ENCODE measurements around the gene WDR45B.
"Not testable (repeated sequence)": the region's sequence is repeated elsewhere in the genome, so short reads cannot be mapped to it uniquely, and the experiment has no call there.

WDR45B gene

DNA sequence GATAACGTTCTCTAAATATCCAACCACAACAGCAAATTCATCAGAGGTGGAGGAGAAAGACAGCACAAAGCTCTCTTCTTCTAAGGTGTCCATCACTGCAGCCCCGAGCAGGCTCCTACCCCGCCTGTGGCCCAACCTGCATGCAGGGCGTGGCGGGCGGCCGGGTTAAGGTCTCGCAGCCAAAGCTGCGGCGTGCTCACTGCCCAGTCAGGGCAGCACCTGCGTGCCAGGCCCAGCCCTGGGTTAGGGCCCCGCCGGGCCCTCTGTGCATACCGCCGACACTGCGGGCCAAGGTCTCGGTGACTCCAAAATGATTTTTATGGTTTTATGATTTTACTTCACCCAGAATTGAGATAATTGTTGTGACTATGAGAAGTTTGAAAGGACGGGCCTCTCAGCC lies 70.9 kb downstream of the WDR45B start:
- no peak for DNase-seq

GRCh38 chr17:82575581-82576221 lies 72.5 kb downstream of the WDR45B start:
- not testable (repeated sequence) for DNase-seq

DNA sequence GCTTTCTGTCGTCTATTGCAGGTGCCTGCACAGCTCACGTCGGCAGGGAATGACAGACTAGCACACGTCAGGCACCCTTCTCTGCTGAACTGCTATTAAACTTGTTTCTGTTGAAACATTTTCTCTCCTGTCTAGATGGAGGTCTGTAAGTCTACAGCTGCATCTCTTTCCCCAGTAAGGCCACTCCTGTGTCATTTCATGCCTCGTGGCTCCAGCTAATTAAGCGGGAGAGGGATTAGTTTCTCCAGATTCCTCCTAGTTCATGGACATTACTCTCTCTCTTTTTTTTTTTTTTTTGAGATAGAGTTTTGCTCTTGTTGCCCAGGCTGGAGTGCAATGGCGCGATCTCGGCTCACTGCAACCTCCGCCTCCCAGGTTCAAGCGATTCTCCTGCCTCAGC lies 74.2 kb downstream of the WDR45B start:
- no peak for DNase-seq

DNA sequence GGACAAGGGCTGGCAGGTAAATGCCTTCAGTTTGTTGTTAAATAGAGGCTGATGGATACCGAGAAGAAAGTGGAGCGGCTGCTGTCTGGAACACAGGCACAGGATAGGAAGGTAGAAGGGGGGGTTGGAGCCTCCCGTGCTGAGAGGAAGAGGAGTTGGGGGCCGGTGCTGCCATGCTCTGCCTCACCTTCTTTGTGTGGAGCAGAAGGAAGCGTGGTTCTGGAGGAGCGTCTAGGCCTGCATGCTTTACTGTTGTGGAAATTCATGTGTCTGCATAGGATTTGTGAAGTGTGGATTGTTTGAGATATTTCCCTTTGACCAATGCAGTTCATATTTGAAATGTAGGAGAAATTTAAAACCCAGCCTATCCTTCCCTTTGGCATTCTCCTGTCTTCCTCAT lies 76.4 kb downstream of the WDR45B start:
- no peak for DNase-seq

GRCh38 chr17:82570277-82570676 lies 78.0 kb downstream of the WDR45B start:
- no peak for DNase-seq

- DNase-seq, result no peak
Observed at GRCh38 chr17:82569621-82570020, 78.6 kb downstream of the WDR45B start.

DNA sequence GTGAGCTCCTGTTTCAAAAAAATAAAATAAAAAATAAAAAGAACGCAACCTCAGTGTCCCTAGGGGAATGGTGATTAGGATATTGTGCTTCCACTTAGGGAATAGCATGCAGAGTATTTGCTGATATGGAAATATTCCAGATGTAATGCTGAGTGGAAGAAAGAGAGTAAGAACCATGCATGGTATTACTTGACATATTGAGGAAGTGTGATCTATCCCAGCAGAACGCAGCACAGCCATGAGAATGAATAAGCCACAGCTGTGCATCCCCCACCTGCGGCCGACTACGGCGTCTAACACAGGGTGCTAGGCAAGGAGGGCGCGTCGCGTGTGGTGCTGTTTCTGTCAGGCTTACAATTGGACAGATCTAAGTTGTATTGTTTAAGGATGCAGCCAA lies 79.2 kb downstream of the WDR45B start:
- no peak for DNase-seq

DNA sequence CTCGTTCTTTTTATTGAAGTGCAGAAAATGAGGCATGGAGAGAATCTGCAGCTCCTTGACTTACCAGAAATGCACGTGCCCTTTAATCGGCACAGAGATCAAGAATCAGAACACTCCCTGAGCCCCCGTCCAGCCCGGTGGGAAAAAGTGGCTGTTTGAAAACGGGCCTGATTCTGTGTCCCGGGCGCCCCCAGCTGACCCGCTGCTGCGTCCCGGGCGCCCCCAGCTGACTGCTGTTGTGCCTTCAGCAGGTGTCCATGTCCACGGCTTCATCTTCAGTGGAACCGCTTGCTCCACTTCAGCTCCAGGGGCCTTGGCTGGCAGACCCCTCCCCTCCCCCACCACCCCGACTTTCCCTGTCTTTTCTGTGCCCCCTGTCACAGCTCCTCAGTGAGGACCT lies 81.0 kb downstream of the WDR45B start:
- no peak for DNase-seq

DNA sequence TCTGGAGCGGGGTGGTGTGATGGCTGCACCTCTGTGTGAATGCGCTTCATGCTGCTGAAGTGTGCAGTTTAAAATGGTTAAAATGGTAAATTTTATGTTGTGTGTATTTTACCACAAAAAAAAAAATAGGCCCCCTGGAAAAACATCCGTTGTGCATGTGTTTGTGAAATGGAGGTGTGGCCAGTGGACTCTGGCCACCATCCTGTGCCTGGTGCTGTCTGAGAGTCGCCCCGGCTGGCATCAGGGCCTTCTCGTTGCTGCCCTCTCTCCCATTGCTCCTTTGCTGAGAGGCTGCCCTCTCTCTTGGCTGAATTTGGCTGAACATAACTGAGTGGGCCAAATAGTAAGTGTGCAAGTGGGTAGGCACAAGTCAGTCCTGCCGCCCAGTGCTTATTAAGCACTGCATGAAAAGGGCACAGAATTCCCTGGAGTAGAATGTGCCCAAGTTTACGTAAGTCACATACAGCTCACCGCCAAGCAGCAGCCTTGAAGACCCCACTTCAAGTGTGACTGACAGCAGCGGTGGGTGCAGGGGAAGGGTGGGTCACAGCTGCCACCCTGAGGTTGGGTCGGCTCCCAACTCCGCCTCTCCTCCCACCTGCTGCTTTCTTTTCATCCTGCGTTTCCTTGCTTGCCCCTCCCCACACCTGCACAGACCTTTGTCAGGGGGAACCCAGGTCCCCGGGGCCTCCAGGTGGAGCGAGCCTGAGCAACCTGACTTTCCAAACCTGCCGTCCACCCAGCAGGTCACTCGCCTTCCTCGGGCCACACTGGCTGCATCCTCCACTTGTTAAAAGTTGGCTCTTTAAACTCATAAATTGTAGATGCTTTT lies 81.9 kb downstream of the WDR45B start:
- no peak for DNase-seq

DNA sequence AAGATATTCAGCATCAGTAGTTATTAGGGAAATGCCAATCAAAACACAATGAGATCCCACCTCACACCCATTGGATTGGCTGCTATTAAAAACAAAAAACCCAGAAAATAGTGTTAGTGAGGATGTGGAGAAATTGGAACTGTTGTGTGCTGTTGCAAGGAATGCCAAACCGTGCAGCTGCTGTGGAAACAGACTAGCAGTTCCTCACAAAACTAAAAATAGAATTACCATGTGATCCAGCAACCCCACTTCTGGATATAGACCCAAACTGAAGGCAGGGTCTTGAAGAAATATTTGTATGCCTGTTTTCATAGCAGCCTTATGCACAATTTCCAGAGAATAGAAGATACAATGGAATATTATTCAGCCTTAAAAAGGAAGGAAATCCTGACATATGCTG lies 82.7 kb downstream of the WDR45B start:
- DNase-seq, result no peak
